ENCODE data around the gene C3. TPM values are rescaled to one million over a fixed set of nuclear protein-coding genes. Genes with fewer than 3 reads are reported as not detected.

Gene C3
- total and polyA plus RNA-seq, 2 of the 13 experiments (the other 11 are each of a cell fraction or from before 2014, with no cell fraction given) = 1,455 to 6,272 TPM

- TF ChIP-seq, protein P1, sequence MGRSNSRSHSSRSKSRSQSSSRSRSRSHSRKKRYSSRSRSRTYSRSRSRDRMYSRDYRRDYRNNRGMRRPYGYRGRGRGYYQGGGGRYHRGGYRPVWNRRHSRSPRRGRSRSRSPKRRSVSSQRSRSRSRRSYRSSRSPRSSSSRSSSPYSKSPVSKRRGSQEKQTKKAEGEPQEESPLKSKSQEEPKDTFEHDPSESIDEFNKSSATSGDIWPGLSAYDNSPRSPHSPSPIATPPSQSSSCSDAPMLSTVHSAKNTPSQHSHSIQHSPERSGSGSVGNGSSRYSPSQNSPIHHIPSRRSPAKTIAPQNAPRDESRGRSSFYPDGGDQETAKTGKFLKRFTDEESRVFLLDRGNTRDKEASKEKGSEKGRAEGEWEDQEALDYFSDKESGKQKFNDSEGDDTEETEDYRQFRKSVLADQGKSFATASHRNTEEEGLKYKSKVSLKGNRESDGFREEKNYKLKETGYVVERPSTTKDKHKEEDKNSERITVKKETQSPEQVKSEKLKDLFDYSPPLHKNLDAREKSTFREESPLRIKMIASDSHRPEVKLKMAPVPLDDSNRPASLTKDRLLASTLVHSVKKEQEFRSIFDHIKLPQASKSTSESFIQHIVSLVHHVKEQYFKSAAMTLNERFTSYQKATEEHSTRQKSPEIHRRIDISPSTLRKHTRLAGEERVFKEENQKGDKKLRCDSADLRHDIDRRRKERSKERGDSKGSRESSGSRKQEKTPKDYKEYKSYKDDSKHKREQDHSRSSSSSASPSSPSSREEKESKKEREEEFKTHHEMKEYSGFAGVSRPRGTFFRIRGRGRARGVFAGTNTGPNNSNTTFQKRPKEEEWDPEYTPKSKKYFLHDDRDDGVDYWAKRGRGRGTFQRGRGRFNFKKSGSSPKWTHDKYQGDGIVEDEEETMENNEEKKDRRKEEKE (IDR thresholded peaks at IDR 0.05) = no peak
- TF ChIP-seq ZNF569 (CRISPR knock-in tag; IDR thresholded peaks at IDR 0.05; ENCODE audit: borderline replicate concordance) = no peak
- peak; percentile 64; the same call in 1 of the 2 replicates for TF ChIP-seq ZNF543 (CRISPR knock-in tag; IDR thresholded peaks at IDR 0.05)
- TF ChIP-seq ZNF678 (CRISPR knock-in tag; IDR thresholded peaks at IDR 0.05) = no peak
- TF ChIP-seq ZNF33B (CRISPR knock-in tag; IDR thresholded peaks at IDR 0.05) = peak; percentile 35; the same call in 1 of the 2 replicates
- peak; percentile 77; the same call in 1 of the 2 replicates for TF ChIP-seq BCL3 (CRISPR knock-in tag; IDR thresholded peaks at IDR 0.05)
- TF ChIP-seq NFYB (CRISPR knock-in tag; IDR thresholded peaks at IDR 0.05) = no peak
- TF ChIP-seq, protein P2, sequence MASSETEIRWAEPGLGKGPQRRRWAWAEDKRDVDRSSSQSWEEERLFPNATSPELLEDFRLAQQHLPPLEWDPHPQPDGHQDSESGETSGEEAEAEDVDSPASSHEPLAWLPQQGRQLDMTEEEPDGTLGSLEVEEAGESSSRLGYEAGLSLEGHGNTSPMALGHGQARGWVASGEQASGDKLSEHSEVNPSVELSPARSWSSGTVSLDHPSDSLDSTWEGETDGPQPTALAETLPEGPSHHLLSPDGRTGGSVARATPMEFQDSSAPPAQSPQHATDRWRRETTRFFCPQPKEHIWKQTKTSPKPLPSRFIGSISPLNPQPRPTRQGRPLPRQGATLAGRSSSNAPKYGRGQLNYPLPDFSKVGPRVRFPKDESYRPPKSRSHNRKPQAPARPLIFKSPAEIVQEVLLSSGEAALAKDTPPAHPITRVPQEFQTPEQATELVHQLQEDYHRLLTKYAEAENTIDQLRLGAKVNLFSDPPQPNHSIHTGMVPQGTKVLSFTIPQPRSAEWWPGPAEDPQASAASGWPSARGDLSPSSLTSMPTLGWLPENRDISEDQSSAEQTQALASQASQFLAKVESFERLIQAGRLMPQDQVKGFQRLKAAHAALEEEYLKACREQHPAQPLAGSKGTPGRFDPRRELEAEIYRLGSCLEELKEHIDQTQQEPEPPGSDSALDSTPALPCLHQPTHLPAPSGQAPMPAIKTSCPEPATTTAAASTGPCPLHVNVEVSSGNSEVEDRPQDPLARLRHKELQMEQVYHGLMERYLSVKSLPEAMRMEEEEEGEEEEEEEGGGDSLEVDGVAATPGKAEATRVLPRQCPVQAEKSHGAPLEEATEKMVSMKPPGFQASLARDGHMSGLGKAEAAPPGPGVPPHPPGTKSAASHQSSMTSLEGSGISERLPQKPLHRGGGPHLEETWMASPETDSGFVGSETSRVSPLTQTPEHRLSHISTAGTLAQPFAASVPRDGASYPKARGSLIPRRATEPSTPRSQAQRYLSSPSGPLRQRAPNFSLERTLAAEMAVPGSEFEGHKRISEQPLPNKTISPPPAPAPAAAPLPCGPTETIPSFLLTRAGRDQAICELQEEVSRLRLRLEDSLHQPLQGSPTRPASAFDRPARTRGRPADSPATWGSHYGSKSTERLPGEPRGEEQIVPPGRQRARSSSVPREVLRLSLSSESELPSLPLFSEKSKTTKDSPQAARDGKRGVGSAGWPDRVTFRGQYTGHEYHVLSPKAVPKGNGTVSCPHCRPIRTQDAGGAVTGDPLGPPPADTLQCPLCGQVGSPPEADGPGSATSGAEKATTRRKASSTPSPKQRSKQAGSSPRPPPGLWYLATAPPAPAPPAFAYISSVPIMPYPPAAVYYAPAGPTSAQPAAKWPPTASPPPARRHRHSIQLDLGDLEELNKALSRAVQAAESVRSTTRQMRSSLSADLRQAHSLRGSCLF (CRISPR knock-in tag; IDR thresholded peaks at IDR 0.05; ENCODE audit: borderline replicate concordance) = no peak
- 0 out of 2 replicates have a peak, but pooled peaks have one; percentile 19 for TF ChIP-seq ZNF3 (CRISPR knock-in tag; IDR thresholded peaks at IDR 0.05)
- TF ChIP-seq, protein P3, sequence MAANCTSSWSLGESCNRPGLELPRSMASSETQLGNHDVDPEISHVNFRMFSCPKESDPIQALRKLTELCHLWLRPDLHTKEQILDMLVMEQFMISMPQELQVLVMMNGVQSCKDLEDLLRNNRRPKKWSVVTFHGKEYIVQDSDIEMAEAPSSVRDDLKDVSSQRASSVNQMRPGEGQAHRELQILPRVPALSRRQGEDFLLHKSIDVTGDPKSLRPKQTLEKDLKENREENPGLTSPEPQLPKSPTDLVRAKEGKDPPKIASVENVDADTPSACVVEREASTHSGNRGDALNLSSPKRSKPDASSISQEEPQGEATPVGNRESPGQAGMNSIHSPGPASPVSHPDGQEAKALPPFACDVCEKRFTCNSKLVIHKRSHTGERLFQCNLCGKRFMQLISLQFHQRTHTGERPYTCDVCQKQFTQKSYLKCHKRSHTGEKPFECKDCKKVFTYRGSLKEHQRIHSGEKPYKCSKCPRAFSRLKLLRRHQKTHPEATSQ (CRISPR knock-in tag; IDR thresholded peaks at IDR 0.05; ENCODE audit: borderline replicate concordance) = no peak
- TF ChIP-seq ZNF724P (CRISPR knock-in tag; IDR thresholded peaks at IDR 0.05; ENCODE audit: borderline replicate concordance) = no peak
- TF ChIP-seq, protein P4, sequence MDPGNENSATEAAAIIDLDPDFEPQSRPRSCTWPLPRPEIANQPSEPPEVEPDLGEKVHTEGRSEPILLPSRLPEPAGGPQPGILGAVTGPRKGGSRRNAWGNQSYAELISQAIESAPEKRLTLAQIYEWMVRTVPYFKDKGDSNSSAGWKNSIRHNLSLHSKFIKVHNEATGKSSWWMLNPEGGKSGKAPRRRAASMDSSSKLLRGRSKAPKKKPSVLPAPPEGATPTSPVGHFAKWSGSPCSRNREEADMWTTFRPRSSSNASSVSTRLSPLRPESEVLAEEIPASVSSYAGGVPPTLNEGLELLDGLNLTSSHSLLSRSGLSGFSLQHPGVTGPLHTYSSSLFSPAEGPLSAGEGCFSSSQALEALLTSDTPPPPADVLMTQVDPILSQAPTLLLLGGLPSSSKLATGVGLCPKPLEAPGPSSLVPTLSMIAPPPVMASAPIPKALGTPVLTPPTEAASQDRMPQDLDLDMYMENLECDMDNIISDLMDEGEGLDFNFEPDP (CRISPR knock-in tag; conservative IDR thresholded peaks at IDR 0.05) = no peak
- TF ChIP-seq ZNF180 (CRISPR knock-in tag; IDR thresholded peaks at IDR 0.05; ENCODE audit: borderline replicate concordance, low read depth) = no peak
- peak; percentile 85 for TF ChIP-seq SIX4 (CRISPR knock-in tag; IDR thresholded peaks at IDR 0.05)
- peak; percentile 77; the same call in 1 of the 2 replicates for TF ChIP-seq TARDBP (CRISPR knock-in tag; IDR thresholded peaks at IDR 0.05)
Measured at GRCh38 chr19:6723108-6723618, 2.7 kb upstream of the C3 start (continued).
